GM12864 (cell line): Measurements from ENCODE around the gene ADNP2.

Experiments
- DNase-seq: peaks from one replicate; pipeline ENCODE4 v3.0.0-alpha.2; 2011; ENCODE audit warnings: low read depth
- H3K4me3 ChIP-seq: 2 replicates; pipeline ENCODE4 v1.5.1; 2011; ENCODE audit warnings: mild to moderate bottlenecking, low read depth, low read length, control low read depth
- TF ChIP-seq, protein P1 (sequence below): IDR thresholded peaks from 2 replicates; pipeline ENCODE4 v1.5.1; 2011; ENCODE audit warnings: low read depth, mild to moderate bottlenecking, moderate library complexity, low read length, control low read depth, inconsistent platforms; ENCODE audit errors: missing control alignments

Gene ADNP2

DNA sequence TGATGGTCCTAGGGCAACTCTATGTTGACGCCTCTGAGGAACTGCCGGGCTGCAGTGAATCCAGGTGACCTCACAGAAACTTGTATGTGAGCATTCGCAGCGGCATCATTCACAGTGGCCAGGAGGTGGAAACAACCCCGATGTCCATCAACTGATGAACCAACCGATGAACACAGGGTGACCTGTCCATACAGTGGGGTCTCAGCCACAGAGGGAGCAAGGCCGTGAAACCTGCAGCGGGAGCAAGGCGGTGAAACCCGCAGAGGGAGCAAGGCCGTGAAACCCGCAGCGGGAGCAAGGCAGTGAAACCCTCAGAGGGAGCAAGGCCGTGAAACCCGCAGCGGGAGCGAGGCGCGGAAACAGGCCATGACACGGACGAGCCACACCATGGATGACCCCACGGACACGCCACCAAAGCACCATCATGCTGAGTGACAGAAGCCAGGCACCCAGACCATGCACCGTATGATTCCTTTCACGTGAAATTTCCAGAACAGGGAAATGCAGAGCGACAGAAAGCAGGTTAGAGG lies 75.2 kb downstream of the ADNP2 start:
- TF ChIP-seq, protein P1, sequence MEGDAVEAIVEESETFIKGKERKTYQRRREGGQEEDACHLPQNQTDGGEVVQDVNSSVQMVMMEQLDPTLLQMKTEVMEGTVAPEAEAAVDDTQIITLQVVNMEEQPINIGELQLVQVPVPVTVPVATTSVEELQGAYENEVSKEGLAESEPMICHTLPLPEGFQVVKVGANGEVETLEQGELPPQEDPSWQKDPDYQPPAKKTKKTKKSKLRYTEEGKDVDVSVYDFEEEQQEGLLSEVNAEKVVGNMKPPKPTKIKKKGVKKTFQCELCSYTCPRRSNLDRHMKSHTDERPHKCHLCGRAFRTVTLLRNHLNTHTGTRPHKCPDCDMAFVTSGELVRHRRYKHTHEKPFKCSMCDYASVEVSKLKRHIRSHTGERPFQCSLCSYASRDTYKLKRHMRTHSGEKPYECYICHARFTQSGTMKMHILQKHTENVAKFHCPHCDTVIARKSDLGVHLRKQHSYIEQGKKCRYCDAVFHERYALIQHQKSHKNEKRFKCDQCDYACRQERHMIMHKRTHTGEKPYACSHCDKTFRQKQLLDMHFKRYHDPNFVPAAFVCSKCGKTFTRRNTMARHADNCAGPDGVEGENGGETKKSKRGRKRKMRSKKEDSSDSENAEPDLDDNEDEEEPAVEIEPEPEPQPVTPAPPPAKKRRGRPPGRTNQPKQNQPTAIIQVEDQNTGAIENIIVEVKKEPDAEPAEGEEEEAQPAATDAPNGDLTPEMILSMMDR = no peak
- no peak for DNase-seq
- no peak overlapping the region for H3K4me3 ChIP-seq

DNA sequence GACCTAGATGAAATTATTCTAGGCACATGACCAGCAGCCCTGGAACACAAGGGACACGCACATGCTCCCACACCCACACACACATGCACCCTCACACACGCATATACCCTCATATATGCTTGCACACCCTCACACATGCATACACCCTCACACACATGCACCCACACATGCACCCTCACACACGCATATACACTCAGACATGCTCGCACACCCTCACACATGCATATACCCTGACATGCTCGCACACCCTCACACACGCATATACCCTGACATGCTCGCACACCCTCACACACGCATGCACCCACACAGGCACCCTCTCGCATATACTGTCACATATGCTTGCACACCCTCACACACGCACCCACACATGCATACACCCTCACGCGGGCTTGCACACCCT lies 76.5 kb downstream of the ADNP2 start:
- TF ChIP-seq, protein P1 = no peak
- no peak for DNase-seq
- no peak overlapping the region for H3K4me3 ChIP-seq

DNA sequence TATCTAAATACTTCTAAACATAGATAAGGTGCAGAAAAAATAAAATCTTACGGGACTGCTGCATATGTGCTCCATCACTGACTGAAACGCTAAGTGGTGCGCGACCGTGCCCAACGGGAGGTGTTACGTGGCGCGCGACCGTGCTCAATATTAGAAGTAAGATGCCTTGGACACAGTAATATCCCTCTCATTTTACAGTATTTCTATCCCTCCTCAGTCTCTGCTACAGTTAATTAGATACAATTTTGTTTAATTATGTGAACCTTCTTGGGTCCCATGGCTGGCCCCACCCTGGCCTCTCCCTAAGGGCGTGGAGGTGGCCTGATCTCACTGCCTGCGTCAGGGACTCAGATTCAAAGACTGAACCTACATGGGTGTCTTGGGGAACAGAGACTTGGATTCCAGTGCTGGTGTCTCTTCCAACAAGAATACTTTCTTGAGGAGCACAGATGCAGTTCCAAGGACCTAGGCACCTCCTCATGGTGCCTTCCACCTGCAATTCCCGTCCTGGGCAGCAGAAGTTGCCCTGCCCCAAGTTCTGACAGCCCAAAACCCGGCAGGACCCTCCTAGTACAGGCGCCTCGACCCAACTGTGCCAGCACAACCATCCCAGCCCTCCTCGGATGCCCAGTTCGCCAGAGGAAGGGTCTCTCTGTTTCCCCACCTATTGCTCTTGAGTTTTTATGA lies 79.0 kb downstream of the ADNP2 start:
- H3K4me3 ChIP-seq = no peak overlapping the region
- TF ChIP-seq, protein P1 = no peak
- no peak for DNase-seq

DNA sequence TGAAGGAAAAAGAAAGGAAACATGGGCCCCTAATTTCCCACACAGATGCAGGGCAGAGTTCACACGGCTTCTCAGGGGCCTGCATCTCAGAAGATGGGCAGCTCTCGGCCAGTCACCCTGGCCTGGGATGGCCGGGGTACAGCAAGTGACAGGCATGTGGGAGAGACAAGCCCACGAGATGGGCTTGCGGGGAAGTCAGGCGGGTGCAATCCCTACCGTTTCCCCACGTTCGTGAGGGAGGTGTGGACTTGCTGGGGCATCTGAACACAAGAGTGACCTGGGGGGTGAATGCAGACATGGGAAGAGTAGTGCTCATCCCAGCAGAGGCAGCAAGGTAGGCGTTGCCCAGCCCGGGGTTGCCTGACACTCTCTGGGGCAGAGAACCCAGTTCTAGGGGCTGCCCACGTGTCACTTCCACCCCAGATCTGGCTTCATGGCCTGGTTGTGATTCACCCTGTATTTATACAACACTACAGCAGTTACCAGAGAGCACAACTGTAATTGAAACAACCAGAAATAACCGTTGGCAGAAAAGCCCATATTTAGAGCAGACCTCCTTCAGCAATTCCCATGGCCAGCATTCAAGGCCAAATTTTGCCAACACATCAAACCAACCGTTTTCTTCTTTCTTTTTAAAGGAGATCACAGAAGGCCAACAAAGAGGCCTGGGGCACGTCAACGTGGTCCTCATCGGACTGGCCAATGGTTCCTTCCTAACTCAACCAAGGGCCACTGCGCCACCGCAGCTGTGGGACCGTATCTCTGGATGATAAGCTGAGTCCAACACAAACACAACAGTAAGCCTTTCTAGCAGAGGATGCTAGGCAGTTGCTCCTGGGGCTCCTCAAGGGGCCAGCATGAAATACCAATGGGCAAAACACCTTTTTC lies 79.8 kb downstream of the ADNP2 start:
- TF ChIP-seq, protein P1 = no peak
- no peak for DNase-seq
- no peak overlapping the region for H3K4me3 ChIP-seq

DNA sequence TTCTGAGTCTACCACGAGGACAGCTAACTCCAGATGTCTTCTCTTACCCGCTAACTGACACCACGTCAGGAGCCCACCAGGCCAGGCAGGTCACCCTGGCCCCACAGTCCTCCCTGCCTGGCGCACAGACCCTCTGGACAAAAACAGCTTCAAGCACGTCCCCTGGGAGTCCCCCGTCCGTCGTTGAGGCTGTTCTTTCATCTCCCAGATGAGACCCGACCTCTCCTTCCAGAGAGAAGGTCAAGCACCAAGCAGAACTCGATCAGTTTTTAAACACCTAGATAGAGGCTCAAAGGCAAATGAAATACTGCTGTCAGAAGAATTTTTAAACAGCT lies 80.4 kb downstream of the ADNP2 start:
- TF ChIP-seq, protein P1 = no peak
- no peak overlapping the region for H3K4me3 ChIP-seq
- no peak for DNase-seq
